Prostate gland (tissue), 2 donors: ENCODE measurements around the gene CRADD.

ENCODE experiments used
- CTCF ChIP-seq, 4 experiments: fragments of 200-600 bp in 2 of 4; fragments of 450-650 bp in 2 of 4; sonication (generic) in 2 of 4; IDR thresholded peaks; 1 replicate in 3 of 4; 2 replicates in 1 of 4; pipeline ENCODE4 v1.5.1; 2016 to 2019; ENCODE audit warnings: antibody characterized with exemption in 4 of 4, mild to moderate bottlenecking in 2 of 4, moderate library complexity in 2 of 4
- POLR2A ChIP-seq: fragments of 450-650 bp; IDR thresholded peaks from one replicate; pipeline ENCODE4 v1.6.1; 2016; ENCODE audit warnings: antibody characterized with exemption, mild to moderate bottlenecking
- POLR2AphosphoS5 ChIP-seq: sonication (generic); formaldehyde crosslinking; IDR thresholded peaks from one replicate; pipeline ENCODE4 v1.6.1; 2017; ENCODE audit warnings: antibody characterized with exemption

- TF ChIP-seq POLR2AphosphoS5 (peak; percentile 8), CTCF (IDR thresholded peaks at IDR 0.05) (no peak), POLR2A (no peak)
Measured at GRCh38 chr12:93638095-93638494, 39.1 kb upstream of the CRADD start.
